GM12878 (cell line): ENCODE measurements around the gene FOXO1. TPM values are rescaled to one million over a fixed set of nuclear protein-coding genes. Genes with fewer than 3 reads are reported as not detected.

Source experiments
- BCLAF1 ChIP-seq: fragments of 450-650 bp; IDR thresholded peaks from 2 replicates; pipeline ENCODE4 v1.6.1; 2017; ENCODE audit warnings: antibody characterized with exemption, mild to moderate bottlenecking, moderate library complexity
- BRCA1 ChIP-seq: IDR thresholded peaks from 2 replicates; pipeline ENCODE4 v1.6.1; 2011; ENCODE audit warnings: low read depth, low read length, improper control_type of control experiment
- CBX3 ChIP-seq: fragments of 200-600 bp; sonication (generic); IDR thresholded peaks from 2 replicates; pipeline ENCODE4 v1.6.1; 2016; ENCODE audit warnings: low read depth, borderline replicate concordance
- CHD2 ChIP-seq: IDR thresholded peaks from 2 replicates; pipeline ENCODE4 v1.6.1; 2011; ENCODE audit warnings: low read depth, low read length, improper control_type of control experiment, borderline replicate concordance
- ETV6 ChIP-seq, 2 experiments: fragments of 450-650 bp in 1 of 2; IDR thresholded peaks in 1 of 2; conservative IDR thresholded peaks in 1 of 2; 2 replicates each; pipeline ENCODE4 v1.6.1; 2014; ENCODE audit warnings: antibody characterized with exemption in 1 of 2, borderline replicate concordance in 1 of 2, low read depth in 1 of 2, mild to moderate bottlenecking in 1 of 2, moderate library complexity in 1 of 2
- FOS ChIP-seq: IDR thresholded peaks from 3 replicates; pipeline ENCODE4 v1.6.1; 2011; ENCODE audit warnings: borderline replicate concordance; ENCODE audit not compliant: insufficient read length; ENCODE audit errors: extremely low read depth
- HDAC6 ChIP-seq: fragments of 200-600 bp; sonication (generic); IDR thresholded peaks from one replicate; pipeline ENCODE4 v1.8.0; 2017; ENCODE audit warnings: antibody characterized with exemption; ENCODE audit not compliant: unreplicated experiment
- IRF3 ChIP-seq: fragments of 450-650 bp; IDR thresholded peaks from 2 replicates; pipeline ENCODE4 v1.6.1; 2014; ENCODE audit warnings: mild to moderate bottlenecking
- KAT2A ChIP-seq: conservative IDR thresholded peaks from 2 replicates; pipeline ENCODE4 v1.6.1; 2011; ENCODE audit warnings: low read depth, low read length; ENCODE audit not compliant: control insufficient read depth
- NR2F1 ChIP-seq: fragments of 450-650 bp; conservative IDR thresholded peaks from 2 replicates; pipeline ENCODE4 v1.6.1; 2017; ENCODE audit warnings: mild to moderate bottlenecking
- NRF1 ChIP-seq: conservative IDR thresholded peaks from 2 replicates; pipeline ENCODE4 v1.6.1; 2011; ENCODE audit warnings: mild to moderate bottlenecking, low read depth, low read length, improper control_type of control experiment
- PML ChIP-seq: IDR thresholded peaks from 2 replicates; pipeline ENCODE4 v1.6.1; 2012; ENCODE audit warnings: low read length, inconsistent platforms
- POLR2A ChIP-seq: IDR thresholded peaks from 2 replicates; pipeline ENCODE4 v1.6.1; 2011; ENCODE audit warnings: low read depth, mild to moderate bottlenecking, low read length
- RAD21 ChIP-seq: IDR thresholded peaks from 2 replicates; pipeline ENCODE4 v1.6.1; 2011; ENCODE audit warnings: mild to moderate bottlenecking, low read depth, low read length, moderate library complexity; ENCODE audit not compliant: insufficient read depth
- RCOR1 ChIP-seq: conservative IDR thresholded peaks from 2 replicates; pipeline ENCODE4 v1.6.1; 2012; ENCODE audit warnings: low read depth, low read length, improper control_type of control experiment
- SMARCA5 ChIP-seq: fragments of 450-650 bp; IDR thresholded peaks from 2 replicates; pipeline ENCODE4 v1.6.1; 2017; ENCODE audit warnings: mild to moderate bottlenecking
- SPI1 ChIP-seq: IDR thresholded peaks from 2 replicates; pipeline ENCODE4 v1.6.1; 2011; ENCODE audit warnings: low read depth, mild to moderate bottlenecking, low read length, moderate library complexity, borderline replicate concordance; ENCODE audit not compliant: insufficient read depth
- SUPT20H ChIP-seq: IDR thresholded peaks from 2 replicates; pipeline ENCODE4 v1.6.1; 2011; ENCODE audit warnings: low read depth, mild to moderate bottlenecking, low read length, moderate library complexity, borderline replicate concordance; ENCODE audit not compliant: control insufficient read depth
- TAF1 ChIP-seq: IDR thresholded peaks from 2 replicates; pipeline ENCODE4 v1.6.1; 2011; ENCODE audit warnings: mild to moderate bottlenecking, low read depth, low read length, borderline replicate concordance
- TCF3 ChIP-seq: IDR thresholded peaks from 2 replicates; pipeline ENCODE4 v1.6.1; 2012; ENCODE audit warnings: low read depth, mild to moderate bottlenecking, low read length, borderline replicate concordance; ENCODE audit not compliant: insufficient read depth
- ZNF622 ChIP-seq: fragments of 450-650 bp; IDR thresholded peaks from 2 replicates; pipeline ENCODE4 v1.6.1; 2017; ENCODE audit warnings: mild to moderate bottlenecking, inconsistent platforms
- ZNF687 ChIP-seq: fragments of 450-650 bp; IDR thresholded peaks from 2 replicates; pipeline ENCODE4 v1.6.1; 2017; ENCODE audit warnings: mild to moderate bottlenecking, moderate library complexity
- ZZZ3 ChIP-seq: IDR thresholded peaks from 2 replicates; pipeline ENCODE4 v1.6.1; 2011; ENCODE audit warnings: low read depth; ENCODE audit not compliant: control insufficient read depth, insufficient read length
- polyA plus RNA-seq, 11 experiments: library from polyadenylated mRNA; depleted of rRNA in 4 of 11; unstranded in 6 of 11; stranded (reverse) in 5 of 11; fragments of >200 nt; fragmentation: Nextera tagmentation in 4 of 11; fragmentation: Illumina TruSeq in 1 of 11; extraction: Ambion mirVana in 4 of 11; extraction: Trizol in 1 of 11; gene quantifications; 1 replicate in 1 of 11; 2 replicates in 10 of 11; pipeline versions ENCODE4 v1.2.1 to v1.2.3, GENCODE V29; 2011 to 2016; ENCODE audit warnings: inconsistent platforms in 2 of 11, missing spikeins in 2 of 11, low read depth in 1 of 11
- total RNA-seq, 4 experiments: library from RNA; depleted of rRNA in 3 of 4; stranded (reverse); fragments of >200 nt in 3 of 4; fragmentation: Illumina TruSeq in 1 of 4; extraction: Trizol in 1 of 4; gene quantifications; 2 replicates each; pipeline versions ENCODE4 v1.2.1 to v1.2.3, GENCODE V29; 2013 to 2021

Gene FOXO1
- total and polyA plus RNA-seq, 10 of the 15 experiments (the other 5 are each of a cell fraction or from before 2014, with no cell fraction given): 0.58 to 8.3 (median 0.88) TPM

- no peak for TF ChIP-seq TAF1
- no peak for TF ChIP-seq HDAC6
- peak; percentile 92 for TF ChIP-seq SPI1
- no peak; the same call in 1 of the 2 replicates for TF ChIP-seq PML
- 0 out of 2 replicates have a peak, but pooled peaks have one; percentile 34 for TF ChIP-seq RCOR1
- TF ChIP-seq CBX3: no peak
- TF ChIP-seq POLR2A: no peak
- TF ChIP-seq NRF1: no peak
- peak; percentile 11; the same call in 1 of the 2 replicates for TF ChIP-seq SMARCA5
- no peak for TF ChIP-seq ZZZ3
- TF ChIP-seq BCLAF1: no peak
- TF ChIP-seq IRF3: no peak
- TF ChIP-seq CHD2: no peak
- TF ChIP-seq FOS: no peak
- TF ChIP-seq RAD21: no peak
- TF ChIP-seq NR2F1: peak; percentile 57; the same call in 1 of the 2 replicates
- peak in 1 of 2 experiments; percentile 84; a peak in 2 of 4 replicates for TF ChIP-seq ETV6 (conservative IDR thresholded peaks at IDR 0.05 in 1 of 2, IDR thresholded peaks at IDR 0.05 in 1 of 2; ENCODE audit: borderline replicate concordance in 1 of 2, low read depth in 1 of 2)
- no peak for TF ChIP-seq BRCA1
- TF ChIP-seq KAT2A: no peak
- TF ChIP-seq SUPT20H: no peak
- no peak for TF ChIP-seq ZNF687
- TF ChIP-seq TCF3: peak; percentile 67; the same call in 1 of the 2 replicates
- no peak for TF ChIP-seq ZNF622
Measured at GRCh38 chr13:40589285-40590109, 76.9 kb downstream of the FOXO1 start (continued).
